Activated B cell treated with CpG ODN at 0.5 μM for 24 hours (primary cell): ENCODE data around the gene EIF5AL1. TPM values are rescaled to one million over a fixed set of nuclear protein-coding genes. Genes with fewer than 3 reads are reported as not detected.
"Not testable (repeated sequence)": the region's sequence is repeated elsewhere in the genome, so short reads cannot be mapped to it uniquely, and the experiment has no call there.

Source experiments
- ATAC-seq: fragments of 200-7000 bp; cut with Tn5 transposase; one replicate; pipeline ENCODE4 v1.10.0; 2021; ENCODE audit warnings: low read depth, mild to moderate bottlenecking, moderate library complexity
- CTCF ChIA-PET: fragments of 350-600 bp; sonication (Branson Sonifier 250); formaldehyde crosslinking; loops from one replicate; lab custom pipeline; 2021; ENCODE audit warnings: antibody characterized with exemption; lab: Charles Lee
- POLR2A ChIA-PET: fragments of 350-600 bp; sonication (Branson Sonifier 250); formaldehyde crosslinking; loops from one replicate; lab custom pipeline; 2021; ENCODE audit warnings: antibody characterized with exemption; lab: Charles Lee
- DNase-seq: peaks from one replicate; pipeline ENCODE4 v3.0.0; 2022
- H3K27ac Mint-ChIP-seq: one replicate; pipeline ENCODE4 v1.8.0; 2020; ENCODE audit warnings: mixed read lengths
- H3K27me3 Mint-ChIP-seq: one replicate; pipeline ENCODE4 v1.8.0; 2021; ENCODE audit warnings: mixed read lengths
- H3K36me3 Mint-ChIP-seq: one replicate; pipeline ENCODE4 v1.8.0; 2021; ENCODE audit warnings: low read depth, mixed read lengths
- H3K4me1 Mint-ChIP-seq: one replicate; pipeline ENCODE4 v1.8.0; 2021; ENCODE audit warnings: mixed read lengths
- H3K4me3 Mint-ChIP-seq: one replicate; pipeline ENCODE4 v1.8.0; 2020; ENCODE audit warnings: mild to moderate bottlenecking, mixed read lengths
- H3K9me3 Mint-ChIP-seq: one replicate; pipeline ENCODE4 v1.8.0; 2020; ENCODE audit warnings: mixed read lengths
- CTCF ChIP-seq: fragments of 200-600 bp; IDR thresholded peaks from one replicate; pipeline ENCODE4 v1.8.0; 2022; ENCODE audit warnings: antibody characterized with exemption, mild to moderate bottlenecking
- intact Hi-C: fragments of 100-400 bp; cut with micrococcal nuclease; formaldehyde crosslinking; loops from one replicate; pipeline ENCODE4 v1.15.1; 2024
- total RNA-seq: library from RNA; stranded (reverse); gene quantifications from 2 replicates; pipeline ENCODE4 v1.2.3, GENCODE V29; 2022

Gene EIF5AL1
- total RNA-seq, 1 donor from 2014 or later = 1.4 TPM

DNA sequence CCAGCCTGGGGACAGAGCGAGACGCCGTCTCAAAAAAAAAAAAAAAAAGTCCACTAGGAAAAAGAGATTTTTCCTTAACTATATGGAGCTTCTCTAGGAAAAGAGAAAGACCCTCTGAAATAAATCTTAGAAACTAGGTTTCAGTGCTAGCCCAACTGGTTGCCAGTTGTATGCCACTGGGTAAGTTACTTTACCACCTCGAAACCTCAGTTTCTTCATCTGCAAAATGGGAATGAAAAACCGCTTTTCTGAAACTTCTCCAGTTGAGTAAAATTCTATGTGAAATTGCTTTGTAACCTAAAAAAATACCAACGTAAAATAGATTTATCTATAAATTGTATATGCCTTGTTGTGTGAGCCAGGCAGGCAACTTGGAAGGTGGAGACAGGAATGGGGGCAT, 16.5 kb upstream of the EIF5AL1 start:
- ATAC-seq (no peak), DNase-seq (no peak)
- intact Hi-C loops = no loop called here
- ChIA-PET CTCF (no interaction called here), POLR2A (no interaction called here)
- TF ChIP-seq CTCF = no peak
- Mint-ChIP-seq H3K27me3 (peaks cover 14% of the 10 kb centered on the region), H3K27ac (no peak overlapping the region), H3K4me3 (no peak overlapping the region), H3K4me1 (no peaks in the 10 kb centered on the region), H3K36me3 (no peaks in the 10 kb centered on the region), H3K9me3 (no peaks in the 10 kb centered on the region)

DNA sequence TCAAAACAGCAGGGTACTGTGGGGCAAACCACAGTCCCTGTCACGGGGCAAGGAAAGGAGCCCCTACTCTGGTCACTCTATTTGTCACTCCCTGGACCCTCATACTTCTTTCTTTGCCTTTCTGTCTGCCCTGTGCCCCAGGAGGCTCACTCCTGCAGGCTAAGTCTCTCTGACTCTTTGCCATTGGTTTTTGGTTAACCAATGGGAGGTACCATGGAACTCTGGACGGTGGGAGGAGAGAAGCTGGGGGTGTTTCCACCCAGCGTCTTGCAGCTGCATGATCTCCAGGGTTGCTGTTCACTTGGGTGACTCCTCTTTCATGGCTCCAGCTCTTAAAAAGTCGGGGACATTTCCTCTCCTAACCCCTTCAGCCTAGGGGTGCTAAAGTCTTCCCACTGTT, 15.4 kb upstream of the EIF5AL1 start:
- Mint-ChIP-seq H3K27me3 (peaks cover 23% of the 10 kb centered on the region), H3K4me3 (no peak overlapping the region), H3K9me3 (no peaks in the 10 kb centered on the region), H3K27ac (no peak overlapping the region), H3K36me3 (no peaks in the 10 kb centered on the region), H3K4me1 (no peaks in the 10 kb centered on the region)
- no peak for ATAC-seq
- CTCF ChIA-PET = interaction anchor here (0.8 to 1.1 kb wide), 2 partner anchors 9 kb away, joined by 3 read pairs; no protein-coding TSS in a partner anchor
- intact Hi-C loops = no loop called here
- POLR2A ChIA-PET = no interaction called here
- no peak for TF ChIP-seq CTCF
- DNase-seq = no peak

DNA sequence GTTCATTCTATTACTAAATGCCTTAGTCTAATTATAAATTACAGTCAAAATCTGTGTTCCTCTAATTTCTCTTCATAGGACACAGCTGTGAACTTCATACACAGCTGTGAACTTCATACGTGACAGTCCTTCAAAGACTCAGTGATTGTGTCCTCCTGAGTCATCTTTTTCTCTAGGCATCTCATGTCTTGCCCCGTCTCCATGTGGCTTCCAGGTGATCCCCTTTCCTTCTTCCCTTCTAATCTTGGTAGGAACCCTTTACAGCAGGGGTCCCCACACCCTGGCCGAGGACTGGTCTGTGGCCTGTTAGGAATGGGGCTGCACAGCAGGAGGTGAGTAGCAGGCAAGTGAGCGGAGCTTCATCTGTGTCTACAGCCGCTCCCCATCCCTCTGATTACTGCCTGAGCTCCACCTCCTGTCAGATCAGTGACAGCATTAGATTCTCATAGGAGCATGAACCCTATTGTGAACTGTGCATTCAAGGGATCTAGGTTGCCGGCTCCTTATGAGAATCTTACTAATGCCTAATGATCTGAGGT, 14.0 kb upstream of the EIF5AL1 start:
- POLR2A ChIA-PET = no interaction called here

GRCh38 chr10:79502561-79503309, 9.6 kb upstream of the EIF5AL1 start:
- TF ChIP-seq CTCF = no peak
- Mint-ChIP-seq H3K4me3 (no peak overlapping the region), H3K36me3 (no peaks in the 10 kb centered on the region), H3K27ac (no peak overlapping the region), H3K9me3 (no peaks in the 10 kb centered on the region), H3K4me1 (no peaks in the 10 kb centered on the region), H3K27me3 (peaks cover 32% of the 10 kb centered on the region)
- ChIA-PET POLR2A (no interaction called here), CTCF (no interaction called here)
- ATAC-seq (no peak), DNase-seq (no peak)
- intact Hi-C loops = no loop called here

More for the DNA sequence above, 14.0 kb upstream of the EIF5AL1 start:
- no peak for TF ChIP-seq CTCF
- Mint-ChIP-seq H3K27me3 (peaks cover 23% of the 10 kb centered on the region), H3K4me3 (no peak overlapping the region), H3K36me3 (no peaks in the 10 kb centered on the region), H3K4me1 (no peaks in the 10 kb centered on the region), H3K27ac (no peak overlapping the region), H3K9me3 (no peaks in the 10 kb centered on the region)
- DNase-seq (no peak), ATAC-seq (no peak)
- CTCF ChIA-PET = interaction anchor here (1.1 to 1.4 kb wide), 2 partner anchors 11 to 124 kb away, joined by 3 to 4 read pairs; no protein-coding TSS in a partner anchor
- intact Hi-C loops = no loop called here

GRCh38 chr10:79503787-79504186, 8.5 kb upstream of the EIF5AL1 start:
- POLR2A ChIA-PET, H3K4me3 Mint-ChIP-seq, intact Hi-C loops, H3K36me3 Mint-ChIP-seq, ATAC-seq, CTCF ChIA-PET, H3K4me1 Mint-ChIP-seq, H3K27ac Mint-ChIP-seq, H3K9me3 Mint-ChIP-seq, DNase-seq: not testable (repeated sequence)
- H3K27me3 Mint-ChIP-seq = peaks cover 33% of the 10 kb centered on the region

DNA sequence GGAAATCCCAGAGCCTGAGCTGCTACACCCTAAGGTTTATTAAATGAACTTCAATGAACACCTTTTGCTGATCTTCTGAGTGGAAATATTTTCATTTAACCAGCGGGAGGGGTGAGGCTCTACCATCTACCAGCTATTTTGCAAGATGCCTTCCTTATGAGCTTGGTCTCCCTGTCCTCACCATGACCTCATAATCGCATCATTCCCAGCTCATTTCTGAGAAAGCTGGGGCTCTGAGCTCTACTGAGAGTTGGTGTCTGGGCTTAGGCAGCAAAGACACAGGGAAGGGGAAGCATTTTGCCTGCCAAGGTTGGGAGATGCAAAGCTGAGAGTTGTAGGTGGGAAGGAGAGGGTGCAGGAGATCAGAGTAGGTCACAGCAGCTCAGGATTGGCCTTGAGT, 7.8 kb upstream of the EIF5AL1 start:
- DNase-seq, ATAC-seq, POLR2A ChIA-PET, H3K4me3 Mint-ChIP-seq, H3K4me1 Mint-ChIP-seq, intact Hi-C loops, H3K9me3 Mint-ChIP-seq, H3K27ac Mint-ChIP-seq, H3K36me3 Mint-ChIP-seq, CTCF ChIA-PET: not testable (repeated sequence)
- H3K27me3 Mint-ChIP-seq = peaks cover 30% of the 10 kb centered on the region

DNA sequence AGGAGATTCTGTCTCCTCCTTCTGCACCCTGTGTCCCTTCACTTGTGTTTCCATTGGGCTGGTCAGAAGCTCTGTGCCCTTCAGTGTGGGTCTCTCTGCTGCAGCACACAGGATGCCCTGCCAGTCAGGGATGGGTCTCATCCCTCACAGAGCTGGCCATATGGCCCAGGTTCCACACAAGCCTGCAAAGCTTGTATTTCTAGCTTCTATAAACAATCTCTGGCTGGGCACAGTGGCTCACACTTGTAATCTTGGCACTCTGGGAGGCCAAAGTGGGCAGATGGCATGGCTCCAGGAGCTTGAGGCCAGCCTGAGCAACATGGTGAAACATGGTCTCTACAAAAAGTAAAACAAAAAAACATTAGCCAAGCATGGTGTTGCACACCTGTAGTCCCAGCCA, 7.0 kb upstream of the EIF5AL1 start:
- CTCF ChIA-PET = not testable (repeated sequence)

More for the DNA sequence above, 7.0 kb upstream of the EIF5AL1 start:
- POLR2A ChIA-PET, H3K9me3 Mint-ChIP-seq, H3K4me1 Mint-ChIP-seq, H3K27ac Mint-ChIP-seq, H3K4me3 Mint-ChIP-seq, DNase-seq, intact Hi-C loops, ATAC-seq, H3K36me3 Mint-ChIP-seq: not testable (repeated sequence)
- H3K27me3 Mint-ChIP-seq = peaks cover 28% of the 10 kb centered on the region
